ENCODE measurements around the gene LTC4S. TPM values are rescaled to one million over a fixed set of nuclear protein-coding genes. Genes with fewer than 3 reads are reported as not detected.
A peak's percentile ranks its signal among the peaks of the same experiment; 100 is the strongest.

LTC4S gene
- polyA plus RNA-seq, 3 donors: 0.65 to 2.1 (median 0.69) TPM

GRCh38 chr5:179812997-179813607 is 19.3 kb downstream of the LTC4S start:
- 100% methylated on average over 3 of the region's 5 CpGs for WGBS (ENCODE audit: insufficient coverage)
- no peaks in the 10 kb centered on the region for H3K27me3 ChIP-seq (ENCODE audit: control insufficient read depth in 2 of 2, insufficient read depth in 2 of 2, low read length in 2 of 2)

GRCh38 chr5:179814090-179814489 is 20.3 kb downstream of the LTC4S start:
- H3K27me3 ChIP-seq (ENCODE audit: control insufficient read depth in 2 of 2, insufficient read depth in 2 of 2, low read length in 2 of 2): no peaks in the 10 kb centered on the region
- Mint-ChIP-seq H3K4me1 (peaks cover 23% of the 10 kb centered on the region), H3K27me3 (ENCODE audit: low read depth in 3 of 3) (peaks cover 9 to 18% (median 16%) of the 10 kb centered on the region in 3 donors), H3K9me3 (peaks cover 0 to 7% (median 2%) of the 10 kb centered on the region in 7 donors), H3K4me3 (no peak overlapping the region), H3K36me3 (peaks cover 19 to 29% of the 10 kb centered on the region in 2 donors), H3K27ac (peak overlapping the region in 1 of 7 donors; percentile 3)
- no peak overlapping the region for H3K4me3 ChIP-seq (replicated peaks in 1 of 3; ENCODE audit: low read depth in 2 of 3, low read length in 3 of 3)
- H2AFZ ChIP-seq (ENCODE audit: insufficient read depth, low read depth, low read length, poor library complexity, severe bottlenecking): no peak overlapping the region
- no CpG with 5 or more reads among the region's 3 CpGs for WGBS (ENCODE audit: insufficient coverage)
- H3K4me2 ChIP-seq (replicated peaks; ENCODE audit: extremely low read depth, low read length, poor library complexity, severe bottlenecking): no peak overlapping the region
- no peaks in the 10 kb centered on the region for H4K20me1 ChIP-seq (ENCODE audit: insufficient read depth, low read length)
- H3K9me3 ChIP-seq (replicated peaks in 1 of 2; ENCODE audit: control insufficient read depth in 1 of 2, insufficient read depth in 1 of 2, low read length in 2 of 2): no peaks in the 10 kb centered on the region
- H3K79me2 ChIP-seq (ENCODE audit: insufficient read depth, low read length): no peaks in the 10 kb centered on the region
- H3K9ac ChIP-seq (ENCODE audit: insufficient read depth, low read length, poor library complexity, severe bottlenecking): no peak overlapping the region
- no peak for DNase-seq
- H3K36me3 ChIP-seq (replicated peaks in 1 of 2; ENCODE audit: control insufficient read depth in 1 of 2, insufficient read depth in 2 of 2, low read length in 2 of 2): peaks cover 0 to 9% of the 10 kb centered on the region in 2 donors
- intact Hi-C loops (cut with micrococcal nuclease): no loop called here
- H3K4me1 ChIP-seq (ENCODE audit: control insufficient read depth in 1 of 2, insufficient read depth in 2 of 2, low read length in 2 of 2): peaks cover 23 to 38% of the 10 kb centered on the region in 2 donors
- no peak overlapping the region for H3K27ac ChIP-seq (ENCODE audit: low read depth in 1 of 2, low read length in 2 of 2)
- no peak for TF ChIP-seq CTCF (IDR thresholded peaks at IDR 0.05)

More at GRCh38 chr5:179812997-179813607, 19.3 kb downstream of the LTC4S start:
- H3K4me2 ChIP-seq (replicated peaks; ENCODE audit: extremely low read depth, low read length, poor library complexity, severe bottlenecking): no peak overlapping the region
- peaks cover 0 to 9% of the 10 kb centered on the region in 2 donors for H3K36me3 ChIP-seq (replicated peaks in 1 of 2; ENCODE audit: control insufficient read depth in 1 of 2, insufficient read depth in 2 of 2, low read length in 2 of 2)
- peaks cover 2% of the 10 kb centered on the region for H3K79me2 ChIP-seq (ENCODE audit: insufficient read depth, low read length)
- H3K27ac ChIP-seq (ENCODE audit: low read depth in 1 of 2, low read length in 2 of 2): no peak overlapping the region
- no peaks in the 10 kb centered on the region for H4K20me1 ChIP-seq (ENCODE audit: insufficient read depth, low read length)
- Mint-ChIP-seq H3K27ac (no peak overlapping the region), H3K4me3 (no peak overlapping the region), H3K27me3 (ENCODE audit: low read depth in 3 of 3) (peaks cover 9 to 18% (median 16%) of the 10 kb centered on the region in 3 donors), H3K36me3 (peaks cover 19 to 29% of the 10 kb centered on the region in 2 donors), H3K4me1 (peaks cover 15% of the 10 kb centered on the region), H3K9me3 (peaks cover 0 to 7% (median 2%) of the 10 kb centered on the region in 7 donors)
- no peak for DNase-seq
- H2AFZ ChIP-seq (ENCODE audit: insufficient read depth, low read depth, low read length, poor library complexity, severe bottlenecking): no peak overlapping the region
- TF ChIP-seq CTCF (IDR thresholded peaks at IDR 0.05): no peak
- H3K4me3 ChIP-seq (replicated peaks in 1 of 3; ENCODE audit: low read depth in 2 of 3, low read length in 3 of 3): no peak overlapping the region
- H3K4me1 ChIP-seq (ENCODE audit: control insufficient read depth in 1 of 2, insufficient read depth in 2 of 2, low read length in 2 of 2): peaks cover 15 to 29% of the 10 kb centered on the region in 2 donors
- intact Hi-C loops (cut with micrococcal nuclease): no loop called here
- no peaks in the 10 kb centered on the region for H3K9me3 ChIP-seq (replicated peaks in 1 of 2; ENCODE audit: control insufficient read depth in 1 of 2, insufficient read depth in 1 of 2, low read length in 2 of 2)
- no peak overlapping the region for H3K9ac ChIP-seq (ENCODE audit: insufficient read depth, low read length, poor library complexity, severe bottlenecking)
